ENCODE measurements around the gene CORO2B.

DNA sequence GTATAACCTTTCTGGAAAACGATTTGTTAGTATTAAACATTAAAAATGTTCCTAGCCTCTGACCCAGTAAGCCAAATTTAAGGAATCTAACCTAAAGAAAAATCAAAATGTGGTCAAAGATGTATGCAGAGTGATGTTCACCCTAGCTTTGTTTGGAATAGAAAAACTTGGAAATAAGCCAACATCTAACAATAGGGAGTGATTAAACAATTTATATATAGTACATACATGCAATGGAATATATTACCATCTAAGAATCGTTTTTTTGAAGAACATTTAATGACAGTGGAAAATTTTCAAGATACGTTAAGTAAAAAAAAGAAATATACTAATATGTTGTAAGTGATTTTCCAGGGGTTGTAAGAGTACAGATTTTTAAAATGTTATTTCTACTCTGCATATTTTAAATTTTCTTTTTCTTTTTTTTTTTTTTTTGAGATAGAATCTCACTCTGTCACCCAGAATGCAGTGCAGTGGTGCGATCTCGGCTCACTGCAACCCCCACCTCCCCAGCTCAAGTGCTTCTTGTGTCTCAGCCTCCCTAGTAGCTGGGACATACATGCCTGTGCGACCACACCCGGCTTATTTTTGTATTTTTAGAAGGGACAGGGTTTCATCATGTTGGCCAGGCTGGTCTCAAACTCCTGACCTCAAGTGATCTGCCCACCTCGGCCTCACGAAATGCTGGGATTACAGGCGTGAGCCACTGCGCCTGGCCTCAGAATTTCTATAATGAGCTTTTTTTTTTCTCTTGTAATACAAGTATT, 187.0 kb downstream of the CORO2B start:
- TF ChIP-seq, protein P1, sequence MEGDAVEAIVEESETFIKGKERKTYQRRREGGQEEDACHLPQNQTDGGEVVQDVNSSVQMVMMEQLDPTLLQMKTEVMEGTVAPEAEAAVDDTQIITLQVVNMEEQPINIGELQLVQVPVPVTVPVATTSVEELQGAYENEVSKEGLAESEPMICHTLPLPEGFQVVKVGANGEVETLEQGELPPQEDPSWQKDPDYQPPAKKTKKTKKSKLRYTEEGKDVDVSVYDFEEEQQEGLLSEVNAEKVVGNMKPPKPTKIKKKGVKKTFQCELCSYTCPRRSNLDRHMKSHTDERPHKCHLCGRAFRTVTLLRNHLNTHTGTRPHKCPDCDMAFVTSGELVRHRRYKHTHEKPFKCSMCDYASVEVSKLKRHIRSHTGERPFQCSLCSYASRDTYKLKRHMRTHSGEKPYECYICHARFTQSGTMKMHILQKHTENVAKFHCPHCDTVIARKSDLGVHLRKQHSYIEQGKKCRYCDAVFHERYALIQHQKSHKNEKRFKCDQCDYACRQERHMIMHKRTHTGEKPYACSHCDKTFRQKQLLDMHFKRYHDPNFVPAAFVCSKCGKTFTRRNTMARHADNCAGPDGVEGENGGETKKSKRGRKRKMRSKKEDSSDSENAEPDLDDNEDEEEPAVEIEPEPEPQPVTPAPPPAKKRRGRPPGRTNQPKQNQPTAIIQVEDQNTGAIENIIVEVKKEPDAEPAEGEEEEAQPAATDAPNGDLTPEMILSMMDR (IDR thresholded peaks at IDR 0.05), result no peak
- no peak for TF ChIP-seq POLR2A (IDR thresholded peaks at IDR 0.05)

Data from Peyer's patch (tissue), 4 donors.